Globus pallidus (tissue), 1 donor: ENCODE measurements around the gene CPNE6.

Source experiments
- DNase-seq: peaks from one replicate; pipeline ENCODE4 v3.0.0-alpha.2; 2015; ENCODE audit warnings: low spot score

Gene CPNE6

GRCh38 chr14:24086193-24086955, 15.0 kb downstream of the CPNE6 start:
- no peak for DNase-seq

- DNase-seq = no peak
These were observed 15.6 kb downstream of the CPNE6 start for GRCh38 chr14:24087004-24087403.

- no peak for DNase-seq
These were observed 16.7 kb downstream of the CPNE6 start for GRCh38 chr14:24088095-24088494.

GRCh38 chr14:24089890-24090289, 18.5 kb downstream of the CPNE6 start:
- no peak for DNase-seq

- no peak for DNase-seq
These were observed 20.7 kb downstream of the CPNE6 start for GRCh38 chr14:24092110-24092504.

GRCh38 chr14:24092505-24093206, 21.3 kb downstream of the CPNE6 start:
- DNase-seq = no peak

GRCh38 chr14:24093207-24093900, 22.0 kb downstream of the CPNE6 start:
- no peak for DNase-seq

GRCh38 chr14:24093901-24094840, 22.8 kb downstream of the CPNE6 start, which contains the start of gene PCK2:
TSS of gene PCK2 (plus strand) at chr14:24094311. CDS start at chr14:24094406, 95 bp downstream.
- peak; percentile 68 for DNase-seq

- DNase-seq = no peak
These were observed 23.5 kb downstream of the CPNE6 start for GRCh38 chr14:24094841-24095270.

GRCh38 chr14:24095271-24096068, 24.1 kb downstream of the CPNE6 start:
- no peak for DNase-seq

- DNase-seq = no peak
These were observed 25.3 kb downstream of the CPNE6 start for GRCh38 chr14:24096545-24097181.

- no peak for DNase-seq
These were observed 27.0 kb downstream of the CPNE6 start for GRCh38 chr14:24098229-24098926.

GRCh38 chr14:24098927-24099813, 27.8 kb downstream of the CPNE6 start:
- peak; percentile 43 for DNase-seq

- no peak for DNase-seq
These were observed 29.0 kb downstream of the CPNE6 start for GRCh38 chr14:24100197-24100981.

GRCh38 chr14:24100982-24101494, 29.7 kb downstream of the CPNE6 start:
- DNase-seq = no peak

- no peak for DNase-seq
These were observed 31.1 kb downstream of the CPNE6 start for GRCh38 chr14:24102357-24103048.

GRCh38 chr14:24103451-24103850, 32.1 kb downstream of the CPNE6 start:
- DNase-seq = no peak
